Adipocyte (in vitro differentiated cells): ENCODE data around the gene SDCBP2.

Source experiments
- DNase-seq: peaks from one replicate; pipeline ENCODE4 v3.0.0-alpha.2; 2015; ENCODE audit warnings: low read depth
- H3K27me3 ChIP-seq: replicated peaks from 2 replicates; pipeline ENCODE4 v1.7.0; 2013; ENCODE audit warnings: mild to moderate bottlenecking, low read length, moderate library complexity; ENCODE audit not compliant: control insufficient read depth, insufficient read depth
- H3K36me3 ChIP-seq: 2 replicates; pipeline ENCODE4 v1.7.0; 2013; ENCODE audit warnings: low read length, mild to moderate bottlenecking, moderate library complexity; ENCODE audit not compliant: control insufficient read depth, insufficient read depth, severe bottlenecking
- H3K4me1 ChIP-seq: 2 replicates; pipeline ENCODE4 v1.7.0; 2013; ENCODE audit warnings: mild to moderate bottlenecking, low read length, moderate library complexity; ENCODE audit not compliant: control insufficient read depth, insufficient read depth
- H3K4me3 ChIP-seq: 2 replicates; pipeline ENCODE4 v1.7.0; 2013; ENCODE audit warnings: mild to moderate bottlenecking, low read length, moderate library complexity
- H3K9ac ChIP-seq: 2 replicates; pipeline ENCODE4 v1.7.0; 2013; ENCODE audit warnings: mild to moderate bottlenecking, low read length, moderate library complexity
- H3K9me3 ChIP-seq: 2 replicates; pipeline ENCODE4 v1.7.0; 2013; ENCODE audit warnings: mild to moderate bottlenecking, low read length, moderate library complexity; ENCODE audit not compliant: control insufficient read depth

The SDCBP2 gene

DNA sequence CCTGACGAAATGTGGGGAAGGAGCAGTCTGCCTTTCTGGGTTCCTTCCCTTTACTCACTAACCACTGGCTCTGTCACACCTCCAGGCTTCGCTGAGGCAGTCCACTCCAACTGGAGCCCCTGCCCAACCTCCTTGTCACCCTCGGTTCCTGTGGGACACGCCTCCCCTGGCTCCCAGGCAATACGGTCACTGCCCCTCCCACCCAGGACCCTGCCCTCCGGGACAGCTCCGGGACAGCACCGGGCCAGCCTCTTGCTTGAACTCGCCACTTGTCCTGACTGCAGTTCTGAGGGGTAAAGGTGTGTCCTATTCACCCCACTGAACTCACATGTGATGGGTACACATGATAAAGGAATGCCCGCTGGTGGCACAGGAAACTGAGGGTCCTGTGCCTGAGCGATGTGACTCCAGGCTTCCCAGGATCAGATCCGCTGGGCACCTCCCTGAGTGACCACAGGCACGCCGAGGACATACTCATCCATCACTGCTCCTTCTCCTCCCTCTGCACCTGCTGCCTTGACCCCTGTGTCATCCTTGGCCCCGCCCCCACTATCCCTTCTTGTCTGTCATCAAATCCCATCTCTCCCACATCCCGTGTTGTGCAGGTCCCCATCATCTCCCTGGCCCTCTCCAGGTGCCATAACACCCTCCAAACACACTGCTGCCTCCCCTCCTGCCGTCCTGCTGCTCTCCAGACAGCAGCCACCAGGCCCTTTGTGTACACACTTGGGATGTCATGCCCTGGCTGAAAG, 7.9 kb downstream of the SDCBP2 start:
- Histone ChIP-seq H3K4me1 (peaks cover 26% of the 10 kb centered on the region), H3K9ac (no peak overlapping the region), H3K4me3 (no peak overlapping the region), H3K9me3 (no peaks in the 10 kb centered on the region), H3K27me3 (no peaks in the 10 kb centered on the region), H3K36me3 (no peaks in the 10 kb centered on the region)
- no peak for DNase-seq

DNA sequence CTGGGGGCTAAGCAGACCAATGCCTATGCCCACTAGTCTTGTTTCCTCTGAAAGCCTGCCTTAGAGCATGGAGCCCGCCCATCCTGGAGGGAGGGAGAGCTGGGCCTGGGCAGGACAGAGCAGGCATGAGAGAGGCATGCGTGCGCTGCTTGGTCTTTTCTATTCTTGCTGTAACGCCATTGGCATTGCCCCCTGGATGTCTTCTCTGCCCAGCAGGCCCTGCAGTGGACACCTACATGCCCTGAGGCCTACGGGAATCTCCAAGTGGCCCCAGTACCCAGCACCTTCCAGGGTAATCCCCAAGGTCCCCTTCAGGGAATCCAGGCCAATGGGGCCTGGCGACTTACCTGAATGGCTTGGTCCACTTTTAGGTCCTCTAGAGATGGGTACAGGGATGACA, 8.9 kb downstream of the SDCBP2 start:
- Histone ChIP-seq H3K4me1 (peaks cover 22% of the 10 kb centered on the region), H3K9me3 (no peaks in the 10 kb centered on the region), H3K27me3 (no peaks in the 10 kb centered on the region), H3K4me3 (no peak overlapping the region), H3K9ac (no peak overlapping the region), H3K36me3 (no peaks in the 10 kb centered on the region)
- no peak for DNase-seq

DNA sequence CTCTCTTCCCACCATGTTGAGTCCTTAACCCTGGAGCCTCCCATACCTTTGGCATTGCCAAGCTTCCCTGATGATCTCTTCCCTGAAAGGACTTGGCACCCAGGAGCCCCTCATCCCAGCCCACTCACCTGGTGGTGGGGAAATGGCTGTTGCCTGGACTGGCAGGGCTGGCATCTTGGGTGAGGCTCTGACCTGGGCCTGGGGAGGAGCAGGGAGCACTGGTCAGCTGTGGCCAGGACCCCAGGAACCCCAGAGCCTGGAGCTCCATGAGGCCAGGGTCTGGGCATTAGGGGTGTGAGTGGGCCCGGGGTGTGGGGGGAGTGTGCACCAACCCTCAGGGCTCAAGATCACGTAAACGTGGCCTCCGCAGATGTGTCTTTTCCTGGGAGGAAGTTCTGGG, 9.5 kb downstream of the SDCBP2 start:
- no peaks in the 10 kb centered on the region for H3K36me3 ChIP-seq
- peaks cover 16% of the 10 kb centered on the region for H3K4me1 ChIP-seq
- no peak overlapping the region for H3K4me3 ChIP-seq
- H3K9me3 ChIP-seq: no peaks in the 10 kb centered on the region
- no peaks in the 10 kb centered on the region for H3K27me3 ChIP-seq
- H3K9ac ChIP-seq: no peak overlapping the region
- no peak for DNase-seq

DNA sequence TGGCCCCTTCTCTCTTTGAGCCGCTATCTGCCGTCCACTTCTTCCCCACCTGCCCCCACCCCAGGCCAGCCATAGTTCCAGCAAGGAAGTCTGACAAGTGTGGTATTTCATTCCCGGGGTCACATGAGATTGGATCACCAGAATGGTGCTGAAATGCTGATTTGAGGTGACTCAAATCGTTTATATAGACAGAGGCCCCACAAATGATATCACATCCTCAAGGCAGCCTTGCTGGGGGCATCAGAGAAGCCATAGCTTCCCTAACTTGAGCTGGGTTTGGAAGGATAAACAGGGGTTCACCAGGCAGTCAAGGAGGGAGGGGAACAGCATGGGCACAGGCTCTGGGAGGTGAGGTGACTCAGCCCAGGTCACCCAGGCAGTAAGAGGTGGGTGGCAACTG, 9.9 kb downstream of the SDCBP2 start:
- Histone ChIP-seq H3K36me3 (no peaks in the 10 kb centered on the region), H3K27me3 (no peaks in the 10 kb centered on the region), H3K4me1 (peaks cover 14% of the 10 kb centered on the region), H3K9me3 (no peaks in the 10 kb centered on the region), H3K4me3 (no peak overlapping the region), H3K9ac (no peak overlapping the region)
- DNase-seq: no peak

GRCh38 chr20:1317545-1318255, 11.2 kb downstream of the SDCBP2 start:
- H3K36me3 ChIP-seq: no peaks in the 10 kb centered on the region
- H3K9ac ChIP-seq: no peak overlapping the region
- no peaks in the 10 kb centered on the region for H3K9me3 ChIP-seq
- no peaks in the 10 kb centered on the region for H3K27me3 ChIP-seq
- no peak overlapping the region for H3K4me3 ChIP-seq
- no peak for DNase-seq
- peaks cover 14% of the 10 kb centered on the region for H3K4me1 ChIP-seq

DNA sequence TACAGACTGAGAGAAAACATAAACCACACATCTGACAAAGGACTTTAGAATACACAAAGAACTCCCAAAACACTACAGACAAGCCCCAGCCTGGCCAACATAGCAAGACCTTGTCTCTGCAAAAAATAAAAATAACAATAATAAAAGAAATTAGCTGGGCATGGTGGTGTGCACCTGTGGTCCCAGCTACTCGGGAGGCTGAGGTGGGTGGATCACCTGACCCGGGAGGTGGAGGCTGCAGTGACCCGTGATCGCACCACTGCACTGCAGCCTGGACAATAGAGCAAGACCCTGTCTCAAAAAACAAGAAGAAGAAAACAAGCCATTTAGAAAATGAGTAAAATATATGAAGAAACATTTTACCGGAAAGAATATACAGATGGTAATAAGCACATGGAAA, 13.1 kb downstream of the SDCBP2 start:
- DNase-seq: no peak
- H3K9ac ChIP-seq: no peak overlapping the region
- no peak overlapping the region for H3K4me3 ChIP-seq
- no peaks in the 10 kb centered on the region for H3K36me3 ChIP-seq
- H3K4me1 ChIP-seq: peaks cover 8% of the 10 kb centered on the region
- no peaks in the 10 kb centered on the region for H3K9me3 ChIP-seq
- H3K27me3 ChIP-seq: no peaks in the 10 kb centered on the region

GRCh38 chr20:1313236-1313964, 15.5 kb downstream of the SDCBP2 start:
- no peaks in the 10 kb centered on the region for H3K9me3 ChIP-seq
- no peaks in the 10 kb centered on the region for H3K36me3 ChIP-seq
- peak overlapping the region; percentile 68 for H3K4me3 ChIP-seq
- peak; percentile 93 for DNase-seq
- peak overlapping the region; percentile 51 for H3K9ac ChIP-seq
- peaks cover 8% of the 10 kb centered on the region for H3K4me1 ChIP-seq
- no peaks in the 10 kb centered on the region for H3K27me3 ChIP-seq

- H3K9ac ChIP-seq: no peak overlapping the region
- no peaks in the 10 kb centered on the region for H3K27me3 ChIP-seq
- H3K36me3 ChIP-seq: no peaks in the 10 kb centered on the region
- peaks cover 8% of the 10 kb centered on the region for H3K4me1 ChIP-seq
- peak overlapping the region; percentile 68 for H3K4me3 ChIP-seq
- DNase-seq: no peak
- H3K9me3 ChIP-seq: no peaks in the 10 kb centered on the region
Measured at GRCh38 chr20:1312904-1313235, 16.1 kb downstream of the SDCBP2 start.

DNA sequence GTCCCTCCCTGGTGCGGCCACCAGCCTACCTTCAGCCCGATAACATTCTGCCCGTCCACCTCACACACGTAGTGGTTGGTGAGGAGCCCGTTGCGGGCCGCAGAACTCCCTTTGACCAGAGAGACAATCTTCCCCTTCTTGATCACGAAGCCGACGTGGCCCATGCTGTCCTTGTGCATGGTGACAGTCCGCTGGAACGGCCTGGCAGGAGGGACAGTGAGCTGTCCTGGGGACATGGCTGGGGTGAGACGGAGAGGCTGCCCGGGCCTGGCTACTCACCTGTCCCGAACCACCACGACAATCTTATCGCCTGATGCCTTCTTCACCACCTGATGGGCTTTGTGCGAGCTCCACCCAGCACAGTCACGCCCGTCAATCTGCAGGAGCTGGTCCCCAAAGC, 16.6 kb downstream of the SDCBP2 start:
- no peak overlapping the region for H3K4me3 ChIP-seq
- H3K36me3 ChIP-seq: no peaks in the 10 kb centered on the region
- DNase-seq: no peak
- H3K9me3 ChIP-seq: no peaks in the 10 kb centered on the region
- no peaks in the 10 kb centered on the region for H3K27me3 ChIP-seq
- H3K4me1 ChIP-seq: peaks cover 8% of the 10 kb centered on the region
- no peak overlapping the region for H3K9ac ChIP-seq

- Histone ChIP-seq H3K9me3 (no peaks in the 10 kb centered on the region), H3K9ac (no peak overlapping the region), H3K27me3 (no peaks in the 10 kb centered on the region), H3K4me3 (no peak overlapping the region), H3K36me3 (peaks cover 1% of the 10 kb centered on the region), H3K4me1 (peaks cover 8% of the 10 kb centered on the region)
- no peak for DNase-seq
Measured at GRCh38 chr20:1310506-1311190, 18.3 kb downstream of the SDCBP2 start.

DNA sequence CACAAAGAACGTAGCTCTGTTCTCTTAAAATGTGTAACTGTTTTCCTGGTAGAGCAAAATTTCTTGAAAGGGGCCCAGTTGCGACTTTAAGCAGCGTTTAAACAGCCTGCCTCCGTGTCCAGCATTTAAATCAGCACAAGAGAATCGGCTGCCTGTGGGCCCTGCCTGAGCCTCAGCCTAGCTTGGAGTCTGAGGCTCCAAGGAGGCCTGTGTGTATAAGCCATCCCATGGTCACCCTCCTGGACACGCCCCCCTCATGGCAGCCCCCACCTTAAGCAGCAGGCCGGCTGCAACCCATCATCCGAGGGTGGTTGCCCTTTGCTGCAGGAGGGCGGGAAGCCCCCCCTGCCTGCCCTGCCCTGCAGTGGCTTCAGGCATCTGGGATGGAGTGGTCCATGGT, 18.9 kb downstream of the SDCBP2 start:
- Histone ChIP-seq H3K9me3 (no peaks in the 10 kb centered on the region), H3K4me3 (no peak overlapping the region), H3K4me1 (peaks cover 8% of the 10 kb centered on the region), H3K27me3 (no peaks in the 10 kb centered on the region), H3K36me3 (peaks cover 6% of the 10 kb centered on the region), H3K9ac (no peak overlapping the region)
- DNase-seq: no peak
